Smooth muscle cell (in vitro differentiated cells): ENCODE data around the gene KRT3. TPM values are rescaled to one million over a fixed set of nuclear protein-coding genes. Genes with fewer than 3 reads are reported as not detected.

Source experiments
- DNase-seq: peaks from one replicate; lab custom pipeline; 2025; ENCODE audit not compliant: unreplicated experiment; lab: John Stamatoyannopoulos, UW
- H2AFZ ChIP-seq: fragments of 200-600 bp; sonication (generic); 2 replicates; pipeline ENCODE4 v1.6.0; 2016; ENCODE audit warnings: antibody characterized with exemption, low read depth, mild to moderate bottlenecking
- H3F3A ChIP-seq: fragments of 200-600 bp; sonication (generic); 2 replicates; pipeline ENCODE4 v1.6.0; 2017; ENCODE audit warnings: antibody characterized with exemption, low read depth
- H3K27ac ChIP-seq: fragments of 200-600 bp; sonication (generic); 2 replicates; pipeline ENCODE4 v1.5.1; 2016; ENCODE audit warnings: low read depth, mild to moderate bottlenecking
- H3K27me3 ChIP-seq: fragments of 200-600 bp; sonication (generic); 2 replicates; pipeline ENCODE4 v1.6.1; 2016; ENCODE audit warnings: low read depth, mild to moderate bottlenecking
- H3K36me3 ChIP-seq: fragments of 200-600 bp; sonication (generic); 2 replicates; pipeline ENCODE4 v1.5.1; 2016; ENCODE audit warnings: low read depth
- H3K4me1 ChIP-seq: fragments of 200-600 bp; sonication (generic); 2 replicates; pipeline ENCODE4 v1.5.1; 2016; ENCODE audit warnings: low read depth
- H3K4me2 ChIP-seq: fragments of 200-600 bp; sonication (generic); 2 replicates; pipeline ENCODE4 v1.6.0; 2016; ENCODE audit warnings: mild to moderate bottlenecking
- H3K4me3 ChIP-seq: fragments of 200-600 bp; sonication (generic); 2 replicates; pipeline ENCODE4 v1.5.1; 2016; ENCODE audit warnings: mild to moderate bottlenecking
- H3K79me2 ChIP-seq: fragments of 200-600 bp; sonication (generic); 2 replicates; pipeline ENCODE4 v1.6.0; 2016; ENCODE audit warnings: low read depth, mild to moderate bottlenecking
- H3K9ac ChIP-seq: fragments of 200-600 bp; sonication (generic); 2 replicates; pipeline ENCODE4 v1.6.0; 2016; ENCODE audit warnings: low read depth
- H3K9me3 ChIP-seq: fragments of 200-600 bp; sonication (generic); replicated peaks from 2 replicates; pipeline ENCODE4 v1.5.1; 2016; ENCODE audit warnings: low read depth
- H4K20me1 ChIP-seq: fragments of 200-600 bp; sonication (generic); 2 replicates; pipeline ENCODE4 v1.6.0; 2016; ENCODE audit warnings: low read depth
- CTCF ChIP-seq: fragments of 200-600 bp; sonication (generic); IDR thresholded peaks from 2 replicates; pipeline ENCODE4 v1.5.1; 2017; ENCODE audit warnings: borderline replicate concordance, mild to moderate bottlenecking, antibody characterized with exemption; ENCODE audit not compliant: insufficient read depth, poor library complexity, severe bottlenecking
- WGBS: methylation state at CpG from one replicate; pipeline ENCODE4 v1.1.7; 2016; ENCODE audit warnings: low lambda C conversion rate; 5-methylcytosine and 5-hydroxymethylcytosine counted together
- polyA plus RNA-seq: library from polyadenylated mRNA; unstranded; fragments of >200 nt; fragmentation: Nextera tagmentation; extraction: Ambion mirVana; gene quantifications from 2 replicates; pipeline ENCODE4 v1.2.1, GENCODE V29; 2016
- total RNA-seq: library from RNA; depleted of rRNA; stranded (reverse); fragments of >200 nt; gene quantifications from 2 replicates; pipeline ENCODE4 v1.2.3, GENCODE V29; 2014

KRT3 gene
- total and polyA plus RNA-seq, 2 experiments from 2014 or later, result not detected

GRCh38 chr12:52789637-52790426 is 6.1 kb downstream of the KRT3 start:
- no peak for DNase-seq
- 91% methylated on average over 39 of the region's 50 CpGs for WGBS
- no peak overlapping the region for H3K4me3 ChIP-seq
- no peaks in the 10 kb centered on the region for H3K36me3 ChIP-seq
- no peaks in the 10 kb centered on the region for H3K4me1 ChIP-seq
- H2AFZ ChIP-seq, result no peak overlapping the region
- no peaks in the 10 kb centered on the region for H3K79me2 ChIP-seq
- H4K20me1 ChIP-seq, result no peaks in the 10 kb centered on the region
- no peaks in the 10 kb centered on the region for H3K27me3 ChIP-seq
- no peaks in the 10 kb centered on the region for H3F3A ChIP-seq
- H3K9me3 ChIP-seq, result no peaks in the 10 kb centered on the region
- no peak for TF ChIP-seq CTCF
- no peak overlapping the region for H3K9ac ChIP-seq
- no peak overlapping the region for H3K27ac ChIP-seq
- H3K4me2 ChIP-seq, result no peak overlapping the region

- no peak overlapping the region for H3K9ac ChIP-seq
- H3K79me2 ChIP-seq, result no peaks in the 10 kb centered on the region
- H3K4me3 ChIP-seq, result no peak overlapping the region
- no peak overlapping the region for H3K4me2 ChIP-seq
- no peaks in the 10 kb centered on the region for H3F3A ChIP-seq
- WGBS, result 94% methylated on average over 11 of the region's 11 CpGs
- H3K4me1 ChIP-seq, result no peaks in the 10 kb centered on the region
- no peaks in the 10 kb centered on the region for H4K20me1 ChIP-seq
- DNase-seq, result no peak
- H3K27me3 ChIP-seq, result no peaks in the 10 kb centered on the region
- no peaks in the 10 kb centered on the region for H3K36me3 ChIP-seq
- H3K27ac ChIP-seq, result no peak overlapping the region
- no peak overlapping the region for H2AFZ ChIP-seq
- TF ChIP-seq CTCF, result no peak
- no peaks in the 10 kb centered on the region for H3K9me3 ChIP-seq
These were observed 6.9 kb downstream of the KRT3 start for GRCh38 chr12:52788876-52789636.

GRCh38 chr12:52788192-52788875 is 7.6 kb downstream of the KRT3 start:
- no peaks in the 10 kb centered on the region for H3K79me2 ChIP-seq
- no peak for TF ChIP-seq CTCF
- H4K20me1 ChIP-seq, result no peaks in the 10 kb centered on the region
- H3K4me1 ChIP-seq, result no peaks in the 10 kb centered on the region
- H3K4me3 ChIP-seq, result no peak overlapping the region
- H3K4me2 ChIP-seq, result no peak overlapping the region
- no peak overlapping the region for H2AFZ ChIP-seq
- no peak overlapping the region for H3K27ac ChIP-seq
- no peaks in the 10 kb centered on the region for H3K36me3 ChIP-seq
- WGBS, result 71% methylated on average over 6 of the region's 6 CpGs
- no peak for DNase-seq
- H3K9ac ChIP-seq, result no peak overlapping the region
- no peaks in the 10 kb centered on the region for H3F3A ChIP-seq
- no peaks in the 10 kb centered on the region for H3K9me3 ChIP-seq
- H3K27me3 ChIP-seq, result no peaks in the 10 kb centered on the region
